Kasumi-1 (cell line): Measurements from ENCODE around the gene CELSR2.

Experiments used
- DNase-seq, 2 experiments: peaks; one replicate each; lab custom pipeline; 2025; lab: John Stamatoyannopoulos, UW

Gene CELSR2

DNA sequence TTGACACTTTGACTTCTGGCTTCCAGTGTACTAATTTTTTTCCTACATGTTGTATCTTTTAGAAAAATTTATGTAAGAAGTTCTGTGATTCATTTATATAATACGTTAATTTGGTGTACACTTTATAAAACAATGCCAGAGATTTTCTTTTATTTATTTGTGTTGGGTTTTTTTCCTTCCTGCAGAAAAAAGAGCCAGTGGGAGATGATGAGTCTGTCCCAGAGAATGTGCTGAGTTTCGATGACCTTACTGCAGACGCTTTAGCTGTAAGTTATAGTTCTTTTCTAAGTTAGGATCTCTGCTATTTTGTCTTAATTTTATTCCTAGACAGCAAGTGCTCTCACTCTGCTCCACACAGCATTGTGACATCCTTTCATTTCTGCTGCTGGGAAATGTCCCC, 21.2 kb upstream of the CELSR2 start:
- no peak for DNase-seq

GRCh38 chr1:109229531-109230127, 19.7 kb upstream of the CELSR2 start:
- no peak for DNase-seq

- DNase-seq = no peak
Observed at GRCh38 chr1:109231066-109231465, 18.3 kb upstream of the CELSR2 start.

DNA sequence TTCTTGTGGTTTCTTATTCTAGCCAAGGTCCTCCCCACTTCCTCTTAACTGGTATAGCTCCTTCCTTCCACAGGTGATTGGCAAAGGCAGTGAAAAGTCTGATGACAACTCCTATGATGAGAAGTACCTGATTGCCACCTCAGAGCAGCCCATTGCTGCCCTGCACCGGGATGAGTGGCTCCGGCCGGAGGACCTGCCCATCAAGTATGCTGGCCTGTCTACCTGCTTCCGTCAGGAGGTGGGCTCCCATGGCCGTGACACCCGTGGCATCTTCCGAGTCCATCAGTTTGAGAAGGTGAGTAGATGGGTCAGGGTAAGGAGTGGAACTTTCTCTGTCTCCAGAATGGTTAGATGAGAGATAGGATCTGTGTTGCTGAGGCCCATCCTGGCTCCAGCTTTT, 14.2 kb upstream of the CELSR2 start:
- DNase-seq = no peak

DNA sequence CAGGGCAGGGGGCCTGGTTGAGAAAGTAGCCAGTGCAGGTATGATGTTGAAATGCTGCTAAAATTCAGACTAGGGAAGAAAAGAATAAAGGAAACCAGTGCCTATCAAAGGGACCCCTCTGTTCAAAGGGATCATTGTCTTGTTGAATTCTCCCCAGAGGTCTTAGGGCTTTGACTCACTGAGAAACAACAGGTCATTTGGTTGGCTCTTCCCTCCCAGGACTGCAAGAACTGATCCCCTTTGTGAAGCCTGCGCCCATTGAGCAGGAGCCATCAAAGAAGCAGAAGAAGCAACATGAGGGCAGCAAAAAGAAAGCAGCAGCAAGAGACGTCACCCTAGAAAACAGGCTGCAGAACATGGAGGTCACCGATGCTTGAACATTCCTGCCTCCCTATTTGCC, 11.8 kb upstream of the CELSR2 start:
- no peak for DNase-seq

DNA sequence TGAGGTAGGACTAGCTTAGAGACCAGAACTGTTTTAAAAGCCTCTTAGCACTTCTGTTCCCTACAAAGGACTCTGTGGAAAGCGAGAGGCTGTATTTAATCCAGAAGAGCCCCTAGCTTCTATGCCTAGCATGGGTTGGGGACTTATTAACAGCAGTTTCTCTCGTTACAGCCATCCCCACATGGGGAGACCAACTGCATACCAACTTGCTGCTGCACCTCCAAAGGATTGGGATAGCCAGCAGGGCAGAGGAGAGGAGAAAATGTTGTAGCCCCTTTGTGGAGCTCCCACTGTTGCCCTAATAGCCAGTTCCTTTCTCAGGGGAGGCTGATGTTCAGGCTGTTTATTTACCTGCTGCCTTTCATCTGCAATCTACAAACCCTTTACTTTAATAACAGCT, 11.0 kb upstream of the CELSR2 start:
- no peak for DNase-seq

DNA sequence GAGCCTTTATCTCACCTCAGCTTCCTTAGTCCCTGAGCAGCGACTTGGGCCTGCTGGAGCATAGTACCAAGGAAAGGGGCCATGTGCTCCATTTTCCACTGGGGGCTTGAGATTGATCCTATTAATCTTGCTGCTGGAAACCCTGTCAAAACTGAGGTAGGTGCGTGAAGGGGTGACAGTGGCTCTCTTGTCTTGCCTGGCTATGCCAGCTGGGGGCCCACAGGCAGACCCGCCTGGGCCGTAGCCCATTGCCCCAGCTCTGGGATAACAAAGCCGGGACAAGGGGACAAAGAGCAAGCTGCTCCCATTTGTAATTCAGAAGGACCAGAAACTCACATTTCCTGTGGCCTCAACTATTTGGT, 10.3 kb upstream of the CELSR2 start:
- DNase-seq = no peak

DNA sequence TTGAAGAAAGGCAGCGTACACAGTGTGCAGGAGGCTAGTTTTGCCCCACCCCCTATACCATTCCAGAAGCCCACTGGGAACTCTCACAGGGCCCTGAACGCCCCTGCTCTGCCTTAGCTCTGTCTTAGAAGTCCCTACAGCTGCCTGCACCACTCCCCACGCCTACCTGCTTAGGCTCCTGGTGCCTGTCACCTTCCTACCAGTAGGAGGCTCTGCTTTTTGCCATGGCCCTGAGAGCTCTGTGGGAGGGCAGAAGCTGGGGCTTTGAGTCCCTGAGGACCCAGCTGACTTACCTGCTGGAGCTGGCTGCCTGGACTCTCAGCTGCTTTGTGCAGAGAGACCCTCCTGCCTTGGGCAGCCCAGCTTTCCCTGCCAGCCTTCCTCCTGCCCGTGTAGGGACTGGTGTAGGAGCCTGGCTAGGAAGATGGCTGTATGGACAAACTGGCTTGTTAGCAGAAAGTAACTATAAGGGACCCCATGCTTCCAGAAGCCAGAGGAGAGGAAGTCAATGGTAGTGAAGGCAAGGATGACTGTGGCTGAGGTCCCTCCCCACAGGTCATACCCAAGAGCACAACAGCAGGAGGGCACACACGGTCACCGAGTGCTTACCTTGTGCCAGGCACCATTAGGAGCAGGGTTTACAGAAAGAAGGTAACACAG, 9.8 kb upstream of the CELSR2 start:
- peak; percentile 14 to 33 for DNase-seq

DNA sequence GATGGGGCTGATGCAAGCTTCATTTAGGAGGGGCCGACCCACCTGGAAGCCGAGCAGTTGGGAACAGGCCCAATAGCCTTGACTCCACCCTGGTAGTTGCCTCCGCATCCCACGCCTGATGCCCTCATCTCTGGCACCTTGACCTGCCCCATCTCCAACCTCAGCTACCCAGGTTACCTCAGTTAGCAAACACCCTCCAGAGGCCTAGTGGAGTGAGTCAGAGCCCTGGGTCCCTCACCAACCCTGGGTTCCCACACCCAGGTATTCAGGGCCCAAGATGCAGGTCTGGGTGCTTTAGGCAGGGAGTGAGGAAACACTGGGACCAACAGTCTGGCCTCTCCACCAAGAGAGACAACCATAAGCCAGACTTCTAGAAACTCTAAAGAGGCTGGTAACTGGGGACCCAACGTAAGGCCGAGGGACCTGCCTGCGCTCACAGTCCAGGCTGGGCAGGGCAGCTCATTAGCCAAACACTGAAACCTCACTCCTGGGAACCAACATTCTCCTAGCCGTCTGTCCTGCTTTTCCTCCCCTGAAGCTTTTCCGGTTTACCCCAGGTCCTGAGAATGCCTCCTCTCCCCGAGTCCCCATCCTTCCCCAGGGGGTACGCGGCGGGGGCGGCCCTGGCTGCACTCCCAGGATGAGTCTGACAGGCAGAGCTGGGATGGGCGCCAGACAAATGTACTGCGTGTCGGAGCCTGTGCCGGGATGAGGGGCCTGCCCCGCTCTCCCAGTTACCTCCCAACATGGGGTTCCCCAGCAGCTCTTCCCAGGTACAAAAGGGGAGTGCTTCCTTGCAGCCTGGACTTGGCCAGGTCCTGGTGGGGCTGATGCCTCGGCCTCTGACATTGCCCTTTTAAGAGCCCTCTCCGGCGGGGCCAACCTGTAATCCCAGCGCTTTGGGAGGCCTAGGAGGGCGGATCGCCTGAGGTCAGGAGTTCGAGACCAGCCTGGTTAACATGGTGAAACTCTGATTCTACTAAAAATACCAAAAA, 8.9 kb upstream of the CELSR2 start:
- peak; percentile 12 to 18 for DNase-seq

GRCh38 chr1:109241344-109241743, 8.0 kb upstream of the CELSR2 start:
- no peak for DNase-seq

- DNase-seq = no peak
Observed at GRCh38 chr1:109241841-109242345, 7.4 kb upstream of the CELSR2 start.

DNA sequence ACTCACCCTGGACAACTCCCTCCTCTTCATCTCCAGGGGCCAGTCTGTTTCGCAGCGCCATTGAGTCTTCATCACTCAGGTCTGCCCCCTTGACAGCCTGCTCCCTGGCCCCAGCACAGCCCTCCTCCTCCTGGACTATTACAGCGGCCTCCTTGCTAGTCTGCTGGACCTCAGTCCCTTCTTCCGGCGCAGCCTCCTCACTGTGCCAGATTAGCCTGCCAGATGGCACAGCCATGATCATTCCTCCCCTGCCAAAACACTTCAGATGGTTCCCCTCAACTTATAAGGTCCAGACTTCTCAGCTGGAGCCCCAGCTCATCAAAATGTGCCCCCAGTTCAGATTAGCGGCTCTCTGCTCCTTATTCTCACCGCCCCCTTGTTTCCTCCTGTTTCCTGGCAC, 7.0 kb upstream of the CELSR2 start:
- DNase-seq = no peak

- DNase-seq = no peak
Observed at GRCh38 chr1:109243221-109243620, 6.1 kb upstream of the CELSR2 start.

DNA sequence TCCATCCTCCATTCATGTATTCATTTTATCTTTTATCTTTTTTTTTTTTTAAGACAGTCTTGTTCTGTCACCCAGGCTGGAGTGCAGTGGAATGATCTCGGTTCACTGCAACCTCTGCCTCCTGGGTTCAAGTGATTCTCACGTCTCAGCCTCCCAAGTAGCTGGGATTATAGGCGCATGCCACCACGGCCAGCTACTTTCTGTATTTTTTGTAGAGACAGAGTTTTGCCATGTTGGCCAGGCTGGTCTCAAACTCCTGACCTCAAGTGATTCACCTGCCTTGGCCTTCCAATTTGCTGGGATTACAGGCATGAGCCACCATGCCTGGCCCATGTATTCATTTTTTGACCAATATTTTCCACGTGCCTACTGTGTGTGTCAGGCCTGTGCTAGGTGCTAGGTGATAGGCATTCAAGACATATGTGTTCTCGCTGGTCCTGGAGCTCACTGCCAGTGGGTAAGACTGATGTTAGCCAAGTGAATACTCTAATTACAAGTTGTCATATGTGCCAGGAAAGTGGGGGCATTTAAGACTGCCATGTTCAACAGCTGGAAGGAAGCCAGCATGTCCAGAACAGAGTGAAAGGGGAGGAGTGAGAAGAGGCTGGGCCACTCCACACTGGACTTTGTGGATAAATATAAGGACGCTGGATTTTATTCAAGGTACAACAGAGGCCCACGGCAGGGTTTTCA, 5.3 kb upstream of the CELSR2 start:
- DNase-seq = no peak

DNA sequence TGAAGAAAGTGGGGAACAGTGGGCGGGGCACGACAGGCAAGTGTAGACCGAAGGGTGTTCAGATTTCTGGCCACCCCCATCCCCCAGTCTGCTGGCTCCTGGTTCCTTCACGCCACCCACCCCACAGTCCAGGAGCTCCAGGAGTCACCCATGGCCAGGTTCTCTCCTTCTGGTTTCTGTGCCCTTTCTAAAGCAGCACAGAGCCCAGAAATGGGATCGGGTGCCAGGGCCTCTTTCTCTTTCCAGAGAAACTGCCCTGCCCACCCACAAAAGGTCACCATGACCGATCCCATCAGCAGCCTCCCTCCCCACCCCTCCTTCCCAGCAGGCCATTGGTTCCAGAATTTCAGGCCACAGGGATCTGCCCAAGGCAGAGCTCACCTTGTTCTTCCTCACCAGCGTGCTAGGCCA, 3.2 kb upstream of the CELSR2 start:
- no peak for DNase-seq

- DNase-seq = no peak
Observed at GRCh38 chr1:109247401-109248365, 1.7 kb upstream of the CELSR2 start.

GRCh38 chr1:109248444-109248796, 919 bp upstream of the CELSR2 start:
- DNase-seq = no peak

GRCh38 chr1:109249654-109250401, 489 bp downstream of the CELSR2 start:
- DNase-seq = no peak

DNA sequence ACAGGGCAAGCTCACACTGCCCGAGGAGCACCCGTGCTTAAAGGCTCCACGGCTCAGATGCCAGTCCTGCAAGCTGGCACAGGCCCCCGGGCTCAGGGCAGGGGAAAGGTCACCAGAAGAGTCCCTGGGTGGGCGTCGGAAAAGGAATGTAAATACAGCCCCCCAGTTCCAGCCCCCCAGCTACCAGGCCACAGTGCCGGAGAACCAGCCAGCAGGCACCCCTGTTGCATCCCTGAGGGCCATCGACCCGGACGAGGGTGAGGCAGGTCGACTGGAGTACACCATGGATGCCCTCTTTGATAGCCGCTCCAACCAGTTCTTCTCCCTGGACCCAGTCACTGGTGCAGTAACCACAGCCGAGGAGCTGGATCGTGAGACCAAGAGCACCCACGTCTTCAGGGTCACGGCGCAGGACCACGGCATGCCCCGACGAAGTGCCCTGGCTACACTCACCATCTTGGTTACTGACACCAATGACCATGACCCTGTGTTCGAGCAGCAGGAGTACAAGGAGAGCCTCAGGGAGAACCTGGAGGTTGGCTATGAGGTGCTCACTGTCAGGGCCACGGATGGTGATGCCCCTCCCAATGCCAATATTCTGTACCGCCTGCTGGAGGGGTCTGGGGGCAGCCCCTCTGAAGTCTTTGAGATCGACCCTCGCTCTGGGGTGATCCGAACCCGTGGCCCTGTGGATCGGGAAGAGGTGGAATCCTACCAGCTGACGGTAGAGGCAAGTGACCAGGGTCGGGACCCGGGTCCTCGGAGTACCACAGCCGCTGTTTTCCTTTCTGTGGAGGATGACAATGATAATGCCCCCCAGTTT, 1.3 kb downstream of the CELSR2 start:
- no peak for DNase-seq
